ENCODE data around the gene FXYD5.
"Not testable (repeated sequence)": the region's sequence is repeated elsewhere in the genome, so short reads cannot be mapped to it uniquely, and the experiment has no call there.

The FXYD5 gene

GRCh38 chr19:35138305-35138892 lies 16.1 kb upstream of the FXYD5 start, which contains the start of gene FXYD1:
TSS of gene FXYD1 (plus strand) at chr19:35138824. CDS start at chr19:35140080, 1,256 bp downstream.
- no peak for DNase-seq (ENCODE audit: low spot score)

- DNase-seq (ENCODE audit: low spot score), result no peak
Observed at GRCh38 chr19:35140207-35140961, 14.2 kb upstream of the FXYD5 start.

- DNase-seq (ENCODE audit: low spot score), result peak; percentile 98
Observed at GRCh38 chr19:35140962-35141836, 13.3 kb upstream of the FXYD5 start.

DNA sequence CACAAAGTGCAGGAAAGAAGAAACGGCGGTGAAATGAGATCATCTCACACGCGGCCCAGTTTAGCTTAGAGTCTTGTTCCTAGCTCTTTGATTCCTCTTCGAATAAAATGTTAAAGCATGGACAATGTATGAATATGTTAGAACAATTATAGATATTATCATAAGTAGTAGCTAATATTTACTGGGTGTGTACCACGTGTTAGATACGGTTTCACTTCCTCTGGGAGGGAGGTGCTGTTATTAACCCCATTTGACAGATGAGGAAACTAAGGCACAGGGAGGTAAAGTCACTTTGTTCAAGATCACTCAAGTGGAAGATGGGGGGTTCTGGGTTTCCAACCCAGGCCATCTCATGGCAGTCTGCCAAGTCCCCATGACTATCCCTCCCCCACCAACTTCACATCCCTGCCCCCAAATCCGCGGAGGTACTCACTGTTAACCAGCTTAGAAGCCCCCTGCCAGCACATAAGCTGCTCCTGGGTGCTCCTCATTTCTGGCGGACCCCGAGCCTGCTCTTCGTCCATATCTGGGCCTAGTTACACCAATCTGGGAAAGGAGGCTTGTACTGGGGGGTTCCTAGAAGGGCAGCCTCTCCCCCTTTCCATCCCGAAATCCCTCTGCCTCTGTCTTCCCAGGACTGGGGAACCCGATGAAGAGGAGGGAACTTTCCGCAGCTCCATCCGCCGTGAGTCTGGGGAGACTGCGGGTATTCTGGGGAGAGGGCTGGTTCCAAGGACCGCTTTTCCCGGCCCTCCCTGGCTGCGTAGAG lies 12.5 kb upstream of the FXYD5 start:
- DNase-seq (ENCODE audit: low spot score), result no peak

DNA sequence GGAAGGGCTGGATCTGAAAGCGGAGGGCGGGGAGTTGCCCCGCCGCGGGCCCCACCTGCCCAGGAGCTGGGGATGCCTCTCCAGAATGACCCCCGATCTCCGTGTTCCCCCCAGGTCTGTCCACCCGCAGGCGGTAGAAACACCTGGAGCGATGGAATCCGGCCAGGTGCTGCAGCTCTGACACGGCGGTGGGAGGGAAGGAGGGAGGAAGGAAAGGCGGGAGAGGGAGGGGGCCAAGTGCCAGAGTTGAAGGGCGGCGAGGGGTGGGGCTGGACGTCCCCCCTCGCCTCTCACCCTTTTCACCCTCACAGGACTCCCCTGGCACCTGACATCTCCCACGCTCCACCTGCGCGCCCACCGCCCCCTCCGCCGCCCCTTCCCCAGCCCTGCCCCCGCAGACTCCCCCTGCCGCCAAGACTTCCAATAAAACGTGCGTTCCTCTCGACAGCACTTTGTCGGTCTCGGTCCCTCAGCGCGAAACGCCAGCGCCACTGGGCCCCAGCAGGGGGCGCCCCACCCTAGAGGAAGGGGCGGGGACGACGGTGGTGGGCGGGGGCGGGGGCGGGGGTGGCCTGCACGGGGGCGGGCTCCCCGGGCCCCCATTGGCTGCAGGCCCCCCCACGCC lies 11.8 kb upstream of the FXYD5 start:
- peak; percentile 83 for DNase-seq (ENCODE audit: low spot score)

GRCh38 chr19:35143231-35143715 lies 11.3 kb upstream of the FXYD5 start, which contains the start of gene FXYD7:
TSS of gene FXYD7 (plus strand) at chr19:35143255. CDS start at chr19:35143334, 79 bp downstream.
- DNase-seq (ENCODE audit: low spot score), result no peak

GRCh38 chr19:35143818-35144217 lies 10.7 kb upstream of the FXYD5 start:
- no peak for DNase-seq (ENCODE audit: low spot score)

GRCh38 chr19:35144259-35144599 lies 10.3 kb upstream of the FXYD5 start:
- DNase-seq (ENCODE audit: low spot score), result no peak

- DNase-seq (ENCODE audit: low spot score), result no peak
Observed at GRCh38 chr19:35144600-35145436, 9.7 kb upstream of the FXYD5 start.

DNA sequence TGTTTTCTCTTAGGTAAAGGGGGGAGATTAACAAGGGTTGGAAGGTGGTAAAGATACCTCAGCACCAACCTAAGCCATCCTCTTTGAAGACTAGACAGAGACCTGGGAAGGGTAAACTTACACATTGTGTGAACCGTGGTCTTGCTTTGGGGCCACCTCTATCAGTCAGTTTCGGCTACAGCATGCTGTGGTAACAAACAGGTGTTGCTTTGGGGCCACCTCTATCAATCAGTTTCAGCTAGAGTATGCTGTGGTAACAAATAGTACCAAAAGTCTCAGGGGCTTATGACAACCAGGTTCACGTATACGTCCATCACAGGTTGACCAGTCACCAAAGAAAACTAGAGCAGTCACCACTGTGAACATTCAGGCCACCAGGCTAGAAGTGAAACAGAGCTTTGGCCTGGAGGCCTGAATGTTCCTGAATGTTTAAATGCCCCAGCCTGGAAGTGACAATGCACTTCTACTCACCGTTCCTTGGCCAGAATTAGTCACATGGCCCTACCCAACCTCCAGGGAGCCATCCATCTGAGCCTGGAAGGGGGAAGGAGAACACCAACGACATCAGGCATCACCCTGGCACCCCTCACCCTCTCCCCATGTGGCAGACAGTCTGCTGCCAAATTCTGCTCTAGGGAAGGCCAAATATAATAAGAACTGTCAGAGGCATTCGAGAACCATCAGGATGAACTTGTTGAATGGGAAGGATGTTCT lies 7.6 kb upstream of the FXYD5 start:
- DNase-seq (ENCODE audit: low spot score), result no peak

DNA sequence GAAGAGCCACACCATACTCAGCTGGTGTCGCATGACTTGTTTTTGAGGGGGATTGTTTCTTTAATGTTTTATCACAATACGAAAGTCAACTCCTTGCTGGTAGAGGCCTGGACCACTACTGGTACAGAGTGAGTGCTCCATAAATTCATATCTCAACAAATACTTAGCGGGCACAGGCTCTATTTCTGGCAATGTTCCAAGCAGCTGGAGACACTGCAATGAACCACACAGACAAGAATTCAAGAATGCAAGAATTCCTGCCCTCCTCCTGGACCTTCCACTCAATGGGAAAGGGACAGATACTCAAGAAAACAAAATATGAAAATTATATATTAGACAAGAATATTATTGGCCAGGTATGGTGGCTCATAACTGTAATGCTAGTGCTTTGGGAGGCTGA lies 5.1 kb upstream of the FXYD5 start:
- no peak for DNase-seq (ENCODE audit: low spot score)

GRCh38 chr19:35150445-35150844 lies 4.1 kb upstream of the FXYD5 start:
- no peak for DNase-seq (ENCODE audit: low spot score)

DNA sequence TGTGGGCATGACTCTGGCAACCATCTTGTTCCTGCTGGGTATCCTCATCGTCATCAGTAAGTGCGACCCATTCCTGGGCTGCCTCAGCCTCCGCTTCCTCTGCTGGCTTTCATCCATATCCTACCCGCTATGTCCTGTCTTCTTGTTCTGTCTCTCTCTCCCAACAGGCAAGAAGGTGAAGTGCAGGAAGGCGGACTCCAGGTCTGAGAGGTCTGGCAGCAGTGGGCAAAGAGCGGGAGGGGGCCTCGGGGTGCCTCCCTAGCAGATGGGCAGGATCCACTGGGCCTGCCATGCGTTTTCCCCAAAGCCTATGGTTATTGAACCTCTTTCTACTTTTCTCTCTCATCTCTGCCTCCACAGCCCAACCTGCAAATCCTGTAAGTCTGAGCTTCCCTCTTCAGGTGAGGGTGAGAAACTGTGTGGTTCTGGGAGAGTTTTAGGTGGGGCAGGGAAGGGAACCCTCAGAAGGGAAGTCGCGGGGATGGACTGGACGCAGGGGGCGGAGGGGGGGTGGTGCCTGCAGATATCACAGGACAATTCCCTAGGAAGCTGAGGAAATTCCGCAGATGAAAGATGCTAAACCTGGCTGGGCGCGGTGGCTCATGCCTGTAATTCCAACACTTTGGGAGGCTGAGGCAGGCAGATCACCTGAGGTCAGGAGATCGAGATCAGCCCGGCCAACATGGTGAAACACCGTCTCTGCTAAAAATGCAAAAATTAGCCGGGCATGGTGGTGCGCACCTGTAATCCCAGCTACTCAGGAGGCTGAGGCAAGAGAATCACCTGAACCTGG lies 3.1 kb upstream of the FXYD5 start:
- no peak for DNase-seq (ENCODE audit: low spot score)

GRCh38 chr19:35153129-35153522 lies 1.4 kb upstream of the FXYD5 start:
- not testable (repeated sequence) for DNase-seq (ENCODE audit: low spot score)

DNA sequence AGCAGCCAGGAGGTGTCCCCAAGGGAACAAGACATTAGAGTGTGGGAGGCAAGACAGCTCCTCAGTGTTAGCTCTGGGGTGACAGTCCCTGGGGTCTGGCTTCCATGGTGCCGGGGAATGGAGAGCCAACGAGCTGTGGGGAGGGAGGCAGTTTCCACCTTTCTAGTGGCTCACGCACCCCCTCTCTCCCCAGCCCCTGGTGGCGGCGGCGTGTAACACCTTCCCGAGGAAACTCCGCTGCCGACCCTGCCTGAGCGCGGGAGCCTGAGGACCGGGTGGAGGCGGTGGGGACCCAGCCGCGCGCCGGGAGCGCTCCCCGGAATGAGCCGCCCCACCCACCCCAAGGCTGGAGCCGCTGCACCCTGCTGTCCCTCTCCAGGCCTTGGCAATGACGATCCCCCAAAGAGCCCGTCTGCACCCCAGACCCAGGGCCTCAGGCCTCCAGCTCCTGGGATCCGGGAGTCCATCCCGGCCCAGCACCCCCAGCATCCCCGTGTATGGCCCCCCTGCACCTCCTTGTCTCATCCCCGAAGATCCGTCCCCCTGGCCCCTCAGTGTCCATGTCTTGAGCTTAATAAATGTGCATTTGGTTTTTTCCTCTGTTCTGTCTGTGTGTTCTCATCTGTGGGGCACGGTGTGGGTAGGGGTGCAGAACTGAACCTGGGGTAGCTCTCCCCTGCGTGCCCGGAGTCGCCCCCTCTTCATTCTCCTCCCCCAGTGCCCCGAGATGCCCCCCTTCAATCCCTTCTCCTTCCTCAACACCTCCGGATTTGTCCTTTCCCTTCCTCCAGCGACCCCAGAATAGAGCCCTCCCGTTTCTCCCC lies 622 bp upstream of the FXYD5 start:
- peak; percentile 82 for DNase-seq (ENCODE audit: low spot score)

DNA sequence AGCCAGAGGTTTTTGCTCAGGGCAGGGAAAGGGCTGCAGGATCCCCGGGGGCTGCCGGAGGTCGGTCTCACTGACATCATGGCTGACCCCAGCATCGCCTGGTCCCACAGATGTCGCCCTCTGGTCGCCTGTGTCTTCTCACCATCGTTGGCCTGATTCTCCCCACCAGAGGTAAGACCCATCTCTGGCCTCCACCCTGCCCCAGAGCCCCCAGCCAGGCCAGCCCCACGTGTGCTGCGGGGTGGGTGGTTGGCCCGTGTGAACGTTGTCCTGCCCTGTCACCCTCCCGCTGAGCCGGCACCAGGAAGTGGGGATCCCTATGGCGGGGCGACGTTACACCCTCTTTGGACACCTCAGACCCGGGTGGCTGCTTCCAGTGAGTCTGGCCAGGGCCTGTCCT lies 906 bp downstream of the FXYD5 start:
- DNase-seq (ENCODE audit: low spot score), result no peak

DNA sequence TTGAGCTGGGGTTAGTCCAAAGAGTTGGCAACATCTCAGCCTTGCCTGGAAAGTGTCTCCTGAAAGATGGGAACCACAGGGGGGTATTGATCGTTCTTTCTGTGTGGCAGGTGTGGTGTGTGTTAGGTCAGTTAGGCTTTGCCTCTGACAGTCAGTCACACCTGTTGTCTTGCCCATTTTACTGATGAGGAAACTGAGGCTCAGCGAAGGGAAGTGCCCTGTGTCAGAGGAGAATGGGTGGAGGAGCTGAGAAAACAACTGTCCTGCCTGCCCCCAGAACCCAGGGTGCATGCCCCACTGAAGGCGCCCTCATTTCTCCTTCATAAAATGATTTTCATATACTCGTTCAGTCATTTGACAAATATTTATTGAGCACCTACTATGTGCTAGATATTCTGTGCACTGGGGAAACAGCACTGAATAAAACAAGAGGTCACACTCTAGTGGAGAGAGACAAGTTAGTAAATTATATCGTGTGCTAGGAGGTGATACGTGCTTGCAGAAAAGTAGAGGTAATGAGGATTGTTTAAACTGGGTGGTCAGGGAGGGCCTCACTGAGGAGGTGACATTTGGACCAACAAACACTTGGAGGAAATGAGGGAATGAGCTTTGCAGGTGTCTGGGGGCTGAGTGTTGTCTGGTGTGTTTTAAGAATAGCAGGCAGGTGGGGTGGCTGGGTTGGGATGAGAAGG lies 1.6 kb downstream of the FXYD5 start:
- no peak for DNase-seq (ENCODE audit: low spot score)

GRCh38 chr19:35156673-35157014 lies 2.1 kb downstream of the FXYD5 start:
- no peak for DNase-seq (ENCODE audit: low spot score)
